ENCODE measurements around the gene CTRB1. TPM values are rescaled to one million over a fixed set of nuclear protein-coding genes. Genes with fewer than 3 reads are reported as not detected.

CTRB1 gene
- total RNA-seq, 4 donors from 2014 or later = not detected

DNA sequence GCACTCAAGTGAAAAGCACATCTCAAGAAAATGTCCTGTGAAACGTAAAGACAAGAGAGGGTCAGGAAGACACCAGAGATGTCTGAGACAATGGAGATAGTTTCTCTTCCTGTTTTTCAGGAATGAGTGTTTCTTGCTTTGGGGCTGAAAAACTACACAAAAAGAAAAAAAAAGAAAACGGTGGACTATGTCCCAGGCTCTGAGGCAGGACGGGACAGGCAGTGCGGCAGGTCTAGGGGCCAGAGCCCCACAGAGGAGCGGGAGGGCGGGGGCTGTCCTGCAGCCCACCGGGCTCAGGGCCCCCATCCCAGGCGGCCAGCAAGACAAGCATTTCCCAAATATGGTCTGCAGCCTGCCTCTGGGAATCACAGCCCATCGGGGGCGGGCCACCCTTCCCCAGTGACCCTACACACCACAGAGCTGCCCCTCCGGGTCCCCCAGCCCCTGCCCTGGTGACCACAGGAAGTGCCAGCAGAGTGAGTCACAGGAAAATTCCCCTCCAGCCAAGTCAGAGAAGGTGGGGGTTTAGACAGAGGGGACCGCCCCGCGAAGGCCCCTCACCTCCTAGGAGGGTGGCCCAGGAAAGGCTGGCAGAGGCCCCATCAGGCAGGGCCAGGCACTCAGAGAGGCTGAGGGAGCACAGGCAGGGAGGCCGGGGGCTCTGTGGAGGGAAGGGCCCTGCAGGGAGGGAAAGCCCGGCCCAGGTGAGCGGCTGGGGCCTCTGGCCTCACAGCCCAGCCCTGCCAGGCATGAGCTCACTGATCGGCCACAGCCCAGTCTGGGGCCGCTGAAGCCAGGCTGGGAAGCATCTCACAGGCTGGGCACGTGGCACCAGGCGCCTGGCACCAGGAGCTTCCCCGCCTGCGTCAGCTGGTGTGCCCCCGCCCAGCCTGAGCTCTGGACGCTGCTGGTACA, 26.3 kb downstream of the CTRB1 start:
- Histone ChIP-seq H3K4me3 (no peak overlapping the region), H3K9me3 (no peaks in the 10 kb centered on the region), H3K27ac (peak overlapping the region; percentile 84), H3K27me3 (no peaks in the 10 kb centered on the region), H3K4me1 (peaks cover 74% of the 10 kb centered on the region), H3K36me3 (peaks cover 16% of the 10 kb centered on the region)
- DNase-seq (ENCODE audit: low spot score in 2 of 2) = no peak
- 32% methylated on average over 20 of the region's 25 CpGs for whole genome bisulfite sequencing
- TF ChIP-seq, protein P1, sequence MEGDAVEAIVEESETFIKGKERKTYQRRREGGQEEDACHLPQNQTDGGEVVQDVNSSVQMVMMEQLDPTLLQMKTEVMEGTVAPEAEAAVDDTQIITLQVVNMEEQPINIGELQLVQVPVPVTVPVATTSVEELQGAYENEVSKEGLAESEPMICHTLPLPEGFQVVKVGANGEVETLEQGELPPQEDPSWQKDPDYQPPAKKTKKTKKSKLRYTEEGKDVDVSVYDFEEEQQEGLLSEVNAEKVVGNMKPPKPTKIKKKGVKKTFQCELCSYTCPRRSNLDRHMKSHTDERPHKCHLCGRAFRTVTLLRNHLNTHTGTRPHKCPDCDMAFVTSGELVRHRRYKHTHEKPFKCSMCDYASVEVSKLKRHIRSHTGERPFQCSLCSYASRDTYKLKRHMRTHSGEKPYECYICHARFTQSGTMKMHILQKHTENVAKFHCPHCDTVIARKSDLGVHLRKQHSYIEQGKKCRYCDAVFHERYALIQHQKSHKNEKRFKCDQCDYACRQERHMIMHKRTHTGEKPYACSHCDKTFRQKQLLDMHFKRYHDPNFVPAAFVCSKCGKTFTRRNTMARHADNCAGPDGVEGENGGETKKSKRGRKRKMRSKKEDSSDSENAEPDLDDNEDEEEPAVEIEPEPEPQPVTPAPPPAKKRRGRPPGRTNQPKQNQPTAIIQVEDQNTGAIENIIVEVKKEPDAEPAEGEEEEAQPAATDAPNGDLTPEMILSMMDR (IDR thresholded peaks at IDR 0.05) = no peak
- TF ChIP-seq POLR2AphosphoS5 (IDR thresholded peaks at IDR 0.05) = peak in 1 of 3 donors; percentile 38
- no peak for TF ChIP-seq POLR2A (IDR thresholded peaks at IDR 0.05)
- TF ChIP-seq EP300 (IDR thresholded peaks at IDR 0.05) = no peak

DNA sequence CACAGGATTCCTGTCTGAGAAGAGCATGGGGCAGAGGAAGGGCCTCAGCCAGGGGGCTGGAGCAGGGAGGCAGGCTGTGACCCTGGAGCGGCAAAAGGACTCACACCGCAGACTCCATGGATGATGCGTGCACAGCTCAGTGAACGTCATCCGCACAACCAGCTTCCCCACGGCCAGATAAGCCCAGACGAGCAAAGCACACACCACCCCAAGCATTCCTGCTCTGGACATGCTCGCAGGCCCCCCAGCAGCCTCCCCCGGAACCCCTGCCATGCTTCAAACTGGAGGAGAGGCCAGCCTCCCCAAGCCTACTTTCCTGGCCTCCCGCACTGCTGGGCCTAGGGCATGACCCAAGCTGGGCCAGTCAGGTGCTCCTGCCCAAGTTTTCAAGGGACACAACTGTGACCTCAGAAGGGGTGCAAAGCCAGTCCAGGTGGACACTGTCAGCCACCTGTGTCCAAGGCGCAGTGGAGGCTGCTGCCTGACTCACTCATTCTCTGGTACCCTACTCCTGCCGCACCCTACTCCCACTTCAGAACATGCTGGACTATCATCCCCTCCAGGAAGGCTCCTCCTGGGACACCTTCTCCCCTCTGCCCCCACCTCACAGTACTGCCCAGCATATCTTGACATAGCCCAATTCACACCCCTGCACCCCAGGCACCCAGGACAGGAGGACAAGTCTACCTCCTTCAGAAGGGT, 27.9 kb downstream of the CTRB1 start:
- TF ChIP-seq, protein P1 (IDR thresholded peaks at IDR 0.05) = no peak
- TF ChIP-seq POLR2A (IDR thresholded peaks at IDR 0.05) (no peak), POLR2AphosphoS5 (IDR thresholded peaks at IDR 0.05) (no peak), EP300 (IDR thresholded peaks at IDR 0.05) (no peak)
- no peak overlapping the region for H3K4me3 ChIP-seq
- H3K27ac ChIP-seq = peak overlapping the region; percentile 84
- H3K36me3 ChIP-seq = peaks cover 11% of the 10 kb centered on the region
- no peaks in the 10 kb centered on the region for H3K9me3 ChIP-seq
- DNase-seq (ENCODE audit: low spot score in 2 of 2) = no peak
- peaks cover 77% of the 10 kb centered on the region for H3K4me1 ChIP-seq
- no peaks in the 10 kb centered on the region for H3K27me3 ChIP-seq
- 74% methylated on average over 8 of the region's 12 CpGs for WGBS

DNA sequence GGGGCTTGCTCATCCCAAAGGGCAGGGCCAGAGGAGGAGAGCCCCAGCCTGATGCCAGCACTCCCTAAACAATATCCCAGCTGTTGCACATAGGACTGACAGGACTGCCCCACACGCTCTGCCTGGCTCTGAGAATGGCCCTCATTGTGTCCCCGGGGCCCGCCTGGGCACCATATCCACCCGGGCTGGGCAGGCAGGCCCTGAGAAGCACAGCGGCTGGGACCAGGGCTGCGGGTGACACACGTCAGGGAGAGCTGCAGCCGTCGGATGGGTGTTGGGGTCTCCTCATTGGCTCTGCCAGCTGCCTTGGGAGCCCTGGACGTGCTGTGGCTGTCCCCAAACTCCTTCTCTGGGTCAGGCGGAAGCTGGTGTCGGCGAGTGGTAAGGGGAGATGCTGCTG, 28.5 kb downstream of the CTRB1 start:
- TF ChIP-seq POLR2A (IDR thresholded peaks at IDR 0.05) (no peak), EP300 (IDR thresholded peaks at IDR 0.05) (no peak), POLR2AphosphoS5 (IDR thresholded peaks at IDR 0.05) (no peak)
- TF ChIP-seq, protein P1 (IDR thresholded peaks at IDR 0.05) = no peak
- Histone ChIP-seq H3K4me1 (peaks cover 83% of the 10 kb centered on the region), H3K36me3 (peaks cover 5% of the 10 kb centered on the region), H3K27me3 (no peaks in the 10 kb centered on the region), H3K4me3 (no peak overlapping the region), H3K9me3 (no peaks in the 10 kb centered on the region), H3K27ac (peak overlapping the region; percentile 62)
- no peak for DNase-seq (ENCODE audit: low spot score in 2 of 2)
- WGBS = 75% methylated on average over 13 of the region's 13 CpGs

DNA sequence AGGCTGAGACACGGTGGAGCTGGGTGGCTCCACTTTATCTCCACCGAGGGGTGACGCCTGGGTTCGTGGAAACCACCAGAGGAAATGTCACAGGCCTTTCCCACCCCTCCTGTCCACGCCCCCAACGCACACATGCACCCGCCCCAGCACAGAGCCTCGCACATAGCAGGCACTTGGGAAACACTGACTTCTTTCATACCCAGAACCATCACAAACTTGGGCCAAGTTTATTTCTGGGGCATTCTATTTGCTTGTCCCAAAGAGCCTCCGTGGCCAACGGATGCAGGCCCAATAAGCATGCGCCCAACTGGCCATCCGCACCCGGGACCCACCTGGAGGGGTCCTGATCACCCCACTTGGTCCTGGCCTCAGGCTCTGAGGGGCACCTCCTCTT, 29.4 kb downstream of the CTRB1 start:
- Histone ChIP-seq H3K9me3 (no peaks in the 10 kb centered on the region), H3K27me3 (no peaks in the 10 kb centered on the region), H3K4me1 (peaks cover 92% of the 10 kb centered on the region), H3K36me3 (no peaks in the 10 kb centered on the region), H3K4me3 (no peak overlapping the region), H3K27ac (peak overlapping the region; percentile 90)
- TF ChIP-seq POLR2A (IDR thresholded peaks at IDR 0.05) (no peak), POLR2AphosphoS5 (IDR thresholded peaks at IDR 0.05) (no peak), EP300 (IDR thresholded peaks at IDR 0.05) (no peak)
- TF ChIP-seq, protein P1 (IDR thresholded peaks at IDR 0.05) = no peak
- WGBS = 54% methylated on average over 9 of the region's 13 CpGs
- DNase-seq (ENCODE audit: low spot score in 2 of 2) = no peak
